ENCODE results near the gene TSC22D4. TPM values are rescaled to one million over a fixed set of nuclear protein-coding genes. Genes with fewer than 3 reads are reported as not detected.

Gene TSC22D4
- total RNA-seq, 2 experiments from 2014 or later: 34.6 to 36.5 TPM

- no peaks in the 10 kb centered on the region for H3K27me3 ChIP-seq (ENCODE audit: control insufficient read depth in 1 of 2, insufficient read depth in 2 of 2, low read length in 2 of 2)
- H3K4me1 ChIP-seq (ENCODE audit: insufficient read depth, low read length): peaks cover 22% of the 10 kb centered on the region
- H3K4me3 ChIP-seq (ENCODE audit: low read length): no peak overlapping the region
- no peak overlapping the region for H3K27ac ChIP-seq (ENCODE audit: low read depth in 1 of 2, low read length in 2 of 2)
- Mint-ChIP-seq H3K9me3 (no peaks in the 10 kb centered on the region), H3K4me3 (no peak overlapping the region), H3K4me1 (ENCODE audit: low read depth) (peaks cover 16% of the 10 kb centered on the region), H3K27me3 (no peaks in the 10 kb centered on the region), H3K27ac (no peak overlapping the region), H3K36me3 (ENCODE audit: low read depth) (peaks cover 66% of the 10 kb centered on the region)
- ATAC-seq (ENCODE audit: poor library complexity) (no peak), DNase-seq (peak in 1 of 14 experiments; percentile 32)
- H3K36me3 ChIP-seq (ENCODE audit: insufficient read depth, low read length): peaks cover 71% of the 10 kb centered on the region
- TF ChIP-seq CTCF (IDR thresholded peaks at IDR 0.05): no peak
- ChIA-PET CTCF (interaction anchor here (1.9 kb wide), 1 partner anchor 11 kb away, joined by 9 read pairs; the partner anchor contains the start of gene TSC22D4), POLR2A (interaction anchor here (0.5 kb wide), 1 partner anchor 1954 kb away, joined by 3 read pairs; no protein-coding TSS in a partner anchor)
- intact Hi-C loops (cut with DNase I, micrococcal nuclease): loop anchor here (2.0 to 10.0 kb wide), 3 partner anchors 15 to 587 kb away; partner anchors contain the start of gene NYAP1 (in 1 of the 2)
- H3K9me3 ChIP-seq (ENCODE audit: control insufficient read depth in 1 of 2, insufficient read depth in 1 of 2, low read length in 2 of 2): no peaks in the 10 kb centered on the region
These were observed 11.2 kb downstream of the TSC22D4 start for GRCh38 chr7:100467638-100468373.

- peaks cover 65% of the 10 kb centered on the region for H3K36me3 ChIP-seq (ENCODE audit: insufficient read depth, low read length)
- Mint-ChIP-seq H3K36me3 (ENCODE audit: low read depth) (peaks cover 65% of the 10 kb centered on the region), H3K9me3 (no peaks in the 10 kb centered on the region), H3K27me3 (no peaks in the 10 kb centered on the region), H3K4me1 (ENCODE audit: low read depth) (peaks cover 15% of the 10 kb centered on the region), H3K27ac (no peak overlapping the region), H3K4me3 (no peak overlapping the region)
- ATAC-seq (ENCODE audit: poor library complexity) (no peak), DNase-seq (no peak)
- intact Hi-C loops (cut with DNase I, micrococcal nuclease): loop anchor here in 1 of 2 experiments (10.0 kb wide), 1 partner anchor 588 kb away; no protein-coding TSS in a partner anchor
- H3K4me3 ChIP-seq (ENCODE audit: low read length): no peak overlapping the region
- no peaks in the 10 kb centered on the region for H3K9me3 ChIP-seq (ENCODE audit: control insufficient read depth in 1 of 2, insufficient read depth in 1 of 2, low read length in 2 of 2)
- no peak for TF ChIP-seq CTCF (IDR thresholded peaks at IDR 0.05)
- H3K27me3 ChIP-seq (ENCODE audit: control insufficient read depth in 1 of 2, insufficient read depth in 2 of 2, low read length in 2 of 2): no peaks in the 10 kb centered on the region
- ChIA-PET POLR2A (interaction anchor here (0.5 to 2.1 kb wide), 2 partner anchors 31 to 1955 kb away, joined by 3 to 7 read pairs; partner anchors contain the start of gene PPP1R35), CTCF (no interaction called here)
- H3K27ac ChIP-seq (ENCODE audit: low read depth in 1 of 2, low read length in 2 of 2): no peak overlapping the region
- H3K4me1 ChIP-seq (ENCODE audit: insufficient read depth, low read length): peaks cover 18% of the 10 kb centered on the region
These were observed 12.1 kb downstream of the TSC22D4 start for GRCh38 chr7:100466653-100467605.

GRCh38 chr7:100465702-100466311 lies 13.2 kb downstream of the TSC22D4 start:
- Mint-ChIP-seq H3K27ac (no peak overlapping the region), H3K36me3 (ENCODE audit: low read depth) (peaks cover 66% of the 10 kb centered on the region), H3K9me3 (no peaks in the 10 kb centered on the region), H3K27me3 (no peaks in the 10 kb centered on the region), H3K4me3 (no peak overlapping the region), H3K4me1 (ENCODE audit: low read depth) (peaks cover 14% of the 10 kb centered on the region)
- POLR2A ChIA-PET: interaction anchor here (0.8 to 2.1 kb wide), 3 partner anchors 10 to 317 kb away, joined by 3 to 7 read pairs (median 5); partner anchors contain the start of genes LAMTOR4 and PPP1R35
- DNase-seq (no peak), ATAC-seq (ENCODE audit: poor library complexity) (no peak)
- H3K36me3 ChIP-seq (ENCODE audit: insufficient read depth, low read length): peaks cover 66% of the 10 kb centered on the region
- CTCF ChIA-PET: interaction anchor here (1.2 kb wide), 1 partner anchor 94 kb away, joined by 9 read pairs; no protein-coding TSS in a partner anchor
- H3K4me1 ChIP-seq (ENCODE audit: insufficient read depth, low read length): peaks cover 18% of the 10 kb centered on the region
- H3K9me3 ChIP-seq (ENCODE audit: control insufficient read depth in 1 of 2, insufficient read depth in 1 of 2, low read length in 2 of 2): no peaks in the 10 kb centered on the region
- H3K27ac ChIP-seq (ENCODE audit: low read depth in 1 of 2, low read length in 2 of 2): no peak overlapping the region
- no peaks in the 10 kb centered on the region for H3K27me3 ChIP-seq (ENCODE audit: control insufficient read depth in 1 of 2, insufficient read depth in 2 of 2, low read length in 2 of 2)
- intact Hi-C loops (cut with DNase I, micrococcal nuclease): loop anchor here in 1 of 2 experiments (10.0 kb wide), 1 partner anchor 589 kb away; no protein-coding TSS in a partner anchor
- TF ChIP-seq CTCF (IDR thresholded peaks at IDR 0.05): no peak
- no peak overlapping the region for H3K4me3 ChIP-seq (ENCODE audit: low read length)

All from CD4-positive, alpha-beta T cell (primary cell).